ENCODE results near the gene SDR9C7.
"Not testable (repeated sequence)": the region's sequence is repeated elsewhere in the genome, so short reads cannot be mapped to it uniquely, and the experiment has no call there.

Gene SDR9C7

DNA sequence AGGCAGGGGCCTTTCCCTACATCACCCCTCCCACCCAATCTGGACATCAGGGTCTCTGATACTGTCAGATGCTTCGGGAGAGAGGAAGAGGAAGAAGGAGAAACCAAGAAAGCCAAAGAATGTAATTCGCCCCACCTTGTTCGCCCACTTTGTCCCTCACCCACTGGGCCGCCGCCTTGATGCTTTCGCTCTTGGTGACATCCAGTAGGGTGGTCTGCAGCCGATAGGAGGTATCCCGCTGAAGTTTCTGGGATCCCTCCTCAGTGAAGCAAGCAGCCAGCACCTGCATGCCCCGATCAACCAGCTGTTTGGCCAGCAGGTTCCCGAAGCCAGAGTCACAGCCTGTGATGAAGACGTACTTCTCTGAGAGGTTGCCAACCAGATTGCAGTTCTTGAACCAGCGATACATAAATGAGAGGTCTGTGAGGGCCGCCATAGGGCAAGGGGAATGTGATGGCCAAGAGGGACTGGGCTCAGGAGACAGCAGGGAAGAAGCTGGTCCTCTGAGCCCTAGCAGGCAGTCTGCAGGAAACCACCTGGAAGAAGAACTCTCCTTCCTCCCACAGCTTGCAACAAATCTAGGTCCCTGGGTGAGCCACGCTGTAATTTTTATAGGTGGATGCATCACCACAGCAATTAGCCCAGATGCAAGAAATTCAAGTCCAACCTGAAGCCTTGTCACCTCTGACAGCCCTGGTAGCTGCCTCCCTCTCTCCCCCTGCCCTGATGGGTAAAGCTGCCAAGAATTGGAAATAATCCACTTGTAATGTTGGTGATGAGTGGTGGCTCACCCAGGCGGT, at the start of gene SDR9C7:
SDR9C7 (minus strand) TSS at position 583 of the 800 bp plus-strand sequence; CDS start at position 436, 147 bp downstream.
- DNase-seq = no peak

DNA sequence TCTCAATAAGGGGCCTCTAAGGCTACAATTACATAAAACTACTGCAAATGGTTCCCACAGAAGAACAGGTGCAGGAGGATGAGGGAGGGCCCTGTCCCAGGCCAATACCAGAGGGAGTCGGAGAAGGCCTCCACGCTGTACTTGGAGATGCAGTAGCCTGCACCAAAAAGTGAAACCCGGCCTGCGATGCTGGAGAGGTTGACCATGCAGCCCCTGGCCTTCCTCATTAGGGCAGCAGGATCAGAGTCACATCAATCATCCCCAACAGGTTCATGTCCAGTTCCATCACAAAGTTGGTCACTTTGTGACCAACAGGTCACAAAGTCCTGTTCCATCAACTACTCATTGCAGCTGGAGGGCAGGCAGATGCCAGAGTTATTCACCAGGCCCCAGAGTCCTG, 49.2 kb upstream of the SDR9C7 start:
- DNase-seq = no peak

DNA sequence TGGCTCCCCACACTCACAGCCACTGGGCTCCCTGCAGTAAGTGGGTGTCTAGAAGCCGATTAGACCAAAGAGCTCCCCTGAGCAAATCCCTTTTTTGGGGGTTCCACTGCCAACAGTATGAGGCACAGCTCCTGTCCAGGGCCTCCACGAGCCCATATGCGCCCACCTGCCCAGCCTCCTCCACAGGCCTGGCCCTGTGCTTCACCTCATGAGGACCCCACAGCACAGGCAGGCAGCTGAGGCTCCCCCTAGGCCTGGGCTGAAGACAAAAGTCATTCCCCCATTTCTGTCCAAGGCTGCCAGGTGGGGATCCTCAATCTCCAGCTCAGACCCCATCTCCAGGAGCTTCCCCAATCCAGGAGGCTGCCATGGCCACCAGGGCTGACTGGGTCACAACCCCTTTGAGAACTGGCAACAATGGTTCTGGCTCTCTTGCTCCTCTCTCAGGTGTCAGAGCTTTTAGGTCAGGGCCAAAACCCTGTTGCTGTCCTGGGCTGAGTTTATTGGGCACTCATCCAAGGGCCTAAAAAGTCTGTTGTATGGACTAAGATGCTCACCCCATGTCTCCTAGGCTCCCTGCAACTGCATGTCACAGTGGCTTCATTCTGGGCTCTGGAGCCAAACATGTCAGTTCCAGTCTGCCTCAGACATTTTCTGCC, 48.5 kb upstream of the SDR9C7 start:
- DNase-seq = not testable (repeated sequence)

DNA sequence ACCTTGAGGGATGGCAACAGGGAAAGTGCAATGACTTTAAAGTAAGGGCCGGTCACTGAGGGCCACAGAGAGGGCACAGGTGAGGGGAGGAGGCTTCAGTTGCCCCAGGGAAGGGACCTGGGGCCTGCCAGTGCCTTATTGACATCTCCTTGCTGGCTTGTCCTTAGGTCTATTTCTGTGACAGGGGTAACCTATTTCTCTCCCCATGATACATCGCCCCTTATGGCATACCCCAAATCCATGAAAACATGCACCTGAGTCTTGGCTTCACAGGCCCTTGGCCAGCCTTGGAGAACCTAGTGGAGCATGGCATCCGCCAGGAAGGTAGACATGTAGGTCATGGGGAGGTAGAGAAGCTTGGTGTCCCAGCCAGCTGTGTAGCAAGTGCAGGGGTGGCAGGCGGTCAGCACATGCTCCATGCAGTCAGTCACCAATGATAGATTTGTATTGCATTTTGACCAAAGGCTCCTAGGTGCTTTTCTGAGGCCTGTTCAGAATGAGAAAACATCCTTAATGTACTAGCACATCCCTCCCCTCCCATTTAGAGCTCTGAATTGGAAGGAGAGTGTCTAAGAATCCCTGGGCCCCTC, 46.8 kb upstream of the SDR9C7 start:
- DNase-seq = no peak

DNA sequence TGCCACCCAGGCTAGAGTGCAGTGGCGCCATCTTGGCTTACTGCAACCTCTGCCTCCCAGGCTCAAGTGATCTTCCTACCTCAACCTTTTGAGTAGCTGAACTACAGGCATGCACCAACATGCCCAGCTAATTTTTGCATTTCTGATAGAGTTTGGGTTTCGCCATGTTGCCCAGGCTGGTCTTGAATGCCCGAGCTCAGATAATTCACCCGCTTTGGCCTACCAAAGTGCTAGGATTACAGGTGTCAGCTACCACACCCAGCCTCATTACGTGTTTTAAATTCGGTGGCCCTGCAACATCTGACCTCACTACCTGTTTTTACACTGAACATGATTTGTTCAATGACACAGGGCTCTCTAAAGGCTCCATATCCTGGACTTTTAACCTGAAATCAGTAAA, 46.1 kb upstream of the SDR9C7 start:
- no peak for DNase-seq

DNA sequence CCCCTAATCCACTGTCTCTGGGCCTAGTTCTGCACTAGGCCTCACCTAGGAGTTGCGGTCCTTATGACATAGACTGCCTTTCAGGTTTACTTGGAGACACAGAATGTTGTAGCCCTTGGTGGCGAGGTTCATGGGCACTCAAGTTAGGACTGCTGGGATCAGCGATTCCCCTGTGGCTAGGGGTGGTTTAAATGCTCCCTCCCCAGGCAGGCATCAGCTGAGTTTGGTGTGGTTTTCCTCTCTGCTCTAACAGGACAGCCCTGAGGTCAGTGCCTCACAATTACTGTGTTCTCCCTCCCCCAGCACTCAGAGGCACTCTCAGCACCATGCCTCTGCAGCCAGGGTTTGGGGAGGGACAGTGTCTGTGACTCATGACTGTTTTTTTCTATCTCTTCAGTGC, 45.4 kb upstream of the SDR9C7 start:
- no peak for DNase-seq

DNA sequence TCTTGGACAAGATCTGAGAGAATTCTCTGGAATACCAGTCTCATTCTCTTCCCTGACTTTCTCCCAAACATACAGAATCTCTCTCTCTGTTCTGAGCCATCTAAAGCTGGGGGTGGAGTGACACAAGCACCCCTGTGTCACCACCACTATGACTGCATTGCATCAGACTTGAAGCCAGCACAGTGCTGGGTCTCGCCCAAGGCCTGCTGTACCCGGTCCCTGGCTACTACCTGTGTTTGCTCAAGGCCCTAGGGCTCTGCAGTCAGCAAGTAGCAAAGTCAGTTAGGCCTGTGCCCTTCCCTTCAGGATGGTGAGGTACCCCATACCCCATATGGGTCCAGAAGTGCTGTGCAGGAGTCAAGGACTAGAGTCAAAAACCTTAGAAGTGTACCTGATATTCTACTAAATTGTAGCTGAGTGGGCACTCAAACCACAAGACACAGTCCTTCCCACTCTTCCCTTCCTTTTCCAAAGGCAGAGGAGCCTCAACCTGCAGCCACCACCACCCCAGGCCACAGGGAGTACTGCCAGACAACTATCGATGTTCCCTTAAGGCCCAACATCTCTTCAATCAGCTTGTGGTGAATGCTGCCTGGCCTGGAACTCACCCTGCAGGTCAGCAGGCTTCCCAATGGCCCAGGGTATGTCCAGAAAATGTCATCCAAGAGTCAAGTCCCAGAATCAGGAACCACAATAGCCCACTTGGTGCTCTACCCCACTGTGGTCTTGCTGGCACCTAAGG, 44.4 kb upstream of the SDR9C7 start:
- no peak for DNase-seq

DNA sequence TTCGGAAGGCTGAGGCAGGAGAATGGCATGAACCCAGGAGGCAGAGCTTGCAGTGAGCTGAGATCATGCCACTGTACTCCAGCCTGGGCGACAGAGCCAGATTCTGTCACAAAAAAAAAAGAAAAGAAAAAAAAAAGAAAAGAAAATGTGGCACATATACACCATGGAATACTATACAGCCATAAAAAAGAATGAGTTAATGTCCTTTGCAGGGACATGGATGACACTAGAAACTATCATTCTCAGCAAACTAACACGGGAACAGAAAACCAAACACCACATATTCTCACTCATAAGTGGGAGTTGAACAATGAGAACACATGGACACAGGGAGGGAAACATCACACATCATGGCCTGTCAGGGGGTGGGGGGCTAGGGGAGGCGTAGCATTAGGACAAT, 43.2 kb upstream of the SDR9C7 start:
- not testable (repeated sequence) for DNase-seq

DNA sequence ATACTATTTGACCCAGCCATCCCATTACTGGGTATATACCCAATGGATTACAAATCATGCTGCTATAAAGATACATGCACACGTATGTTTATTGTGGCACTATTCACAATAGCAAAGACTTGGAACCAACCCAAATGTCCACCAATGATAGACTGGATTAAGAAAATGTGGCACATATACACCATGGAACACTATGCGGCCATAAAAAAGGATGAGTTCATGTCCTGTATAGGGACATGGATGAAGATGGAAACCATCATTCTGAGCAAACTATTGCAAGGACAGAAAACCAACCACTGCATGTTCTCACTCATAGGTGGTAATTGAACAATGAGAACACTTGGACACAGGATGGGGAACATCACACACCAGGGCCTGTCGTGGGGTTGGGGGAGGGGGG, 40.0 kb upstream of the SDR9C7 start:
- DNase-seq = not testable (repeated sequence)

DNA sequence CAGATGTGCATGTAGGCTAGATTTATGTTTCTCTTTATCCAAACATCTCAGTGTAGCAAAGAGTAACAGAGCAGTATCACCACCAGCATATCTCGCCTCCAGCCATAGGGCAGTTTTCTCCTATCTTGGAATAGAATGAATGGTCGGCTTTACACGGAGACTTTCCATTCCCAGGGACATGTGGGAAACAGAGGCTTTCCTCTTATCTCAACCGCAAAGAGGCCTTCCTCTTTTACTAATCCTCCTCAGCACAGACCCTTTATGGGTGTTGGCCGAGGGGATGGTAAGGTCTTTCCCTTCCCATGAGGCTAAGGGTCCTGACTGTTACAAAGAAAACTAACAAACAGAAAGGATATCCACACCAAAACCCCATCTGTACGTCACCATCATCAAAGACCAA, 34.7 kb upstream of the SDR9C7 start:
- not testable (repeated sequence) for DNase-seq

DNA sequence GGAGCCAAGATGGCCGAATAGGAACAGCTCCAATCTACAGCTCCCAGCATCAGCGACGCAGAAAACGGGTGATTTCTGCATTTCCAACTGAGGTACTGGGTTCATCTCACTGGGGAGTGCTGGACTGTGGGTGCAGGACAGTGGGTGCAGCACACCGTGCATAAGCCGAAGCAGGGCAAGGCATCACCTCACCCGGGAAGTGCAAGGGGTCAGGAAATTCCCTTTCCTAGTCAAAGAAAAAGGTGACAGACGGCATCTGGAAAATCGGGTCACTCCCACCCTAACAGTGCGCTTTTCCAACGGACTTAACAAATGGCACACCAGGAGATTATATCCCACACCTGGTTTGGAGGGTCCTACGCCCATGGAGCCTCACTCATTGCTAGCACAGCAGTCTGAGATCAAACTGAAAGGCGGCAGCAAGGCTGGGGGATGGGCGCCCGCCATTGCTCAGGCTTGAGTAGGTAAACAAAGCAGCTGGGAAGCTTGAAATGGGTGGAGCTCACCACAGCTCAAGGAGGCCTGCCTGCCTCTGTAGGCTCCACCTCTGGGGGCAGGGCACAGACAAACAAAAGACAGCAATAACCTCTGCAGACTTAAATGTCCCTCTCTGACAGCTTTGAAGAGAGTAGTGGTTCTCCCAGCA, 31.9 kb upstream of the SDR9C7 start:
- not testable (repeated sequence) for DNase-seq

DNA sequence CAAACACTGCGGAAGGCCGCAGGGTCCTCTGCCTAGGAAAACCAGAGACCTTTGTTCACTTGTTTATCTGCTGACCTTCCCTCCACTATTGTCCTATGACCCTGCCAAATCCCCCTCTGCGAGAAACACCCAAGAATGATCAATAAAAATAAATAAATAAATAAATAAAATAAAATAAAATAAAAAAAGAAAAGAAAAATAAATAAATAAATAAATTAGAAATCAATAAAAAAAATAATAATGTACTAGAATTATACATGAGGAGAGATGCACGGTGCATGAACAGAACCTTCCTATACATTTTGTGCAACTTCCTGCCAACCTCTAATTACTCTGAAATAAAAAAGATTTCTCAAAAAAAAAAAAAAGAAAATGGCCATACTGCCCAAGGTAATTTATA, 30.9 kb upstream of the SDR9C7 start:
- not testable (repeated sequence) for DNase-seq

DNA sequence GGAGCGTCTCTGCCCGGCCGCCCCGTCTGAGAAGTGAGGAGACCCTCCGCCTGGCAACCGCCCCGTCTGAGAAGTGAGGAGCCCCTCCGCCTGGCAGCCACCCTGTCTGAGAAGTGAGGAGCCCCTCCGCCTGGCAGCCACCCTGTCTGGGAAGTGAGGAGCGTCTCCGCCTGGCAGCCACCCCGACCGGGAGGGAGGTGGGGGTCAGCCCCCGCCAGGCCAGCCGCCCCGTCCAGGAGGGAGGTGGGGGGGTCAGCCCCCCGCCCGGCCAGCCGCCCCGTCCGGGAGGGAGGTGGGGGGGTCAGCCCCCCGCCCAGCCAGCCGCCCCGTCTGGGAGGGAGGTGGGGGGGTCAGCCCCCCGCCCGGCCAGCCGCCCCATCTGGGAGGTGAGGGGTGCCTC, 29.3 kb upstream of the SDR9C7 start:
- not testable (repeated sequence) for DNase-seq

DNA sequence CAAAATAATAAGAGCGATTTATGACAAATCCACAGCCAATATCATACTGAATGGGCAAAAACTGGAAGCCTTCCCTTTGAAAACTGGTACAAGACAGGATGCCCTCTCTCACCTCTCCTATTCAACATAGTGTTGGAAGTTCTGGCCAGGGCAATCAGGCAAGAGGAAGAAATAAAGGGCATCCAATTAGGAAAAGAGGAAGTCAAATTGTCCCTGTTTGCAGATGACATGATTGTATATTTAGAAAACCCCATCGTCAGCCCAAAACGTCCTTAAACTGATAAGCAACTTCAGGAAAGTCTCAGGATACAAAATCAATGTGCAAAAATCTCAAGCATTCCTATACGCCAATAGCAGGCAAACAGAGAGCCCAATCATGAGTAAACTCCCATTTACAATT, 28.0 kb upstream of the SDR9C7 start:
- DNase-seq = not testable (repeated sequence)

DNA sequence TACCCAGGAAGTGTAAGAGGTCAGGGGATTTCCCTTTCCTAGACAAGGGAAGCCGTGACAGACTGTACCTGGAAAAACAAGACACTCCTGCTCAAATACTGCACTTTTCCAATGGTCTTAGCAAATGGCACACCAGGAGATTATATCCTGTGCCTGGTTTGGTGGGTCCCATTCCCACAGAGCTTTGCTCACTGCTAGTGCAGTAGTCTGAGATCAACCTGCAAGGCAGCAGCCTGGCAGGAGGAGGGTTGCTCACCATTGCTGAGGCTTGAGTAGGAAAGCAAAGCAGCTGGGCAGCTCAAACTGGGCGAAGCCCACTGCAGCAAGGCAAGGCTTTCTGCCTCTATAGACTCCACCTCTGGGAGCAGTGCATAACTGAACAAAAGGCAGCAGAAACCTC, 24.2 kb upstream of the SDR9C7 start:
- DNase-seq = no peak

DNA sequence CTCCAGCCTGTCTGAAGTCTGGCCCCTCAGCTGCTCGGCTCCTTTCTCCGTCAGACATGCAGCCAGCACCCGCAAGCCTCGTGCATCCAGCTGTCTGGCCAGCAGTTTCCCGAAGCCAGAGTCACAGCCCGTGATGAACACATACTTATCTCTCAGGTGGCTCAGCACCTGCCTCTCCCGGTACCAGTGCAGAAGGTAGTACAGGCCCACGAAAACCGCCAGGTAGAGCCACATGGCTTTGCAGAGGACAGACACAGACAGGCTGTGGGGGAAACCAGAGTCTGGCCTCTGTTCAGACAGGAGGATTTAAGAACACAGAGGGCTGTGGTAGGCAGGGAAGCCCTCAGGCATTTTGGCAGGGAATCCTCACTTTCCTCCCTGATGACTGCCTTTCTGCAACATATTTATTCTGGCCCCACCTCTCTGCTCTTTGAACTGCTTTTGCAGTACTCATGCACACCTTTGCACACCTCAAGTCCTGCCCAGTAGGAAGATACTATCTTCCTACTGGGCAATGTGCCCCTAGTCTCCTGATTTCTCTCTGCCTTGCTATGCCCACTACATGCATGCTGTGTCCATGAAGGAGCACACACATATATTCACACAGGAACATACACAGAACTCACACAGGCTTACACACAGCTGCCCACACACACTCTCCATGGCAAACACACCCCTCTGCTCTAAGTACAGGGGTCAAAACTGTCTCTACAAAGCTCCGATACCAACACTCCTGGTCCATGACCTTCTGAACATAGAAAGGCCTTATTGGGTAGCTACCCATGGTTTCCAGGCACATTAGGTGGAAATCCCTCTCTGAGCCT, 23.2 kb upstream of the SDR9C7 start, which contains the start of gene RDH16:
RDH16 (minus strand) TSS at position 380 of the 824 bp plus-strand sequence; CDS start at position 234, 146 bp downstream.
- DNase-seq = no peak

DNA sequence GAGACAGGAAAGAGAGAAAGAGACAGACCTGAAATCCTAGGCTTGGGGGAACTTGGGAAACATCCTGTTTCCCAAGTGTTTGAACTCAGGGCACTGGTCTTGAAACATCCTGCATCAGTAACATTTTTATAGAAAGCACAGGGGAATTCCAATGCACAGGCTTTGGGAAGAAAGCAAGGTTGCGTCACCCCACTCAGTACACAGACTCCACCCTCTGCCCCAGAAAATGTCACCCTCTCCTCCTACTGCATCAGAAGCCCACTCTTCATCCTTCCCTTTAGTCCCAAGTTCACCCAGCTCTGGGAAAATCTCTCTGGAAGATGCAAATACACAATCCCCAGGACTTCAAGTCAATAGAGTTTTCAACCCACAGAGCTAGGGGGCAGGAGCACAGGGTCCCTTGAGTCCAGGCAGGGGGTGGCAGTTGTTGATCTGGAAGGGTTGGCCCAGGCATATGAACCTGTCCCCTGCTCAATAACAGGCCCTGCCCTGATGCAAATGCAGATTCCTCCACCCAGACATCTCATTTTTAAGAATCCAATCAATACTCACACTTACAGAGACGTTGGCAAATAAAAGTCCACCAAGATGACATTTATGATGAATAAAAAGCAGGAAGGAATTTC, 21.5 kb upstream of the SDR9C7 start:
- DNase-seq = no peak

DNA sequence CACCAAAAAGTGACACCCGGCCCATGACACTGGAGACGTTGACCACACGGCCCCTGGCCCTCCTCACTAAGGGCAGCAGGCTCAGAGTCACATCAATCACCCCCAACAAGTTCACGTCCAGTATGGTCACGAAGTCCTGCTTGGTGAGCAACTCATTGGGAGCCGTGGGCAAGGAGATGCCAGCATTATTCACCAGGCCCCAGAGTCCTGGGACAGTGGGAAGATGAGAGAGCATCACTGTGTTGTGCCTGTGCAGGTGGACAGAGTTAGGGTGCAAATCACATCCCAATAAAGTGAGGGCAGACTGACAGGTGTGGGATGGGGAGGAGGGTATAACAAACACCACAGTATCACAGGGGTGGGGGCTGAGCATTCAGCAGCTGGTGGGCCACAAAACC, 20.7 kb upstream of the SDR9C7 start:
- no peak for DNase-seq

DNA sequence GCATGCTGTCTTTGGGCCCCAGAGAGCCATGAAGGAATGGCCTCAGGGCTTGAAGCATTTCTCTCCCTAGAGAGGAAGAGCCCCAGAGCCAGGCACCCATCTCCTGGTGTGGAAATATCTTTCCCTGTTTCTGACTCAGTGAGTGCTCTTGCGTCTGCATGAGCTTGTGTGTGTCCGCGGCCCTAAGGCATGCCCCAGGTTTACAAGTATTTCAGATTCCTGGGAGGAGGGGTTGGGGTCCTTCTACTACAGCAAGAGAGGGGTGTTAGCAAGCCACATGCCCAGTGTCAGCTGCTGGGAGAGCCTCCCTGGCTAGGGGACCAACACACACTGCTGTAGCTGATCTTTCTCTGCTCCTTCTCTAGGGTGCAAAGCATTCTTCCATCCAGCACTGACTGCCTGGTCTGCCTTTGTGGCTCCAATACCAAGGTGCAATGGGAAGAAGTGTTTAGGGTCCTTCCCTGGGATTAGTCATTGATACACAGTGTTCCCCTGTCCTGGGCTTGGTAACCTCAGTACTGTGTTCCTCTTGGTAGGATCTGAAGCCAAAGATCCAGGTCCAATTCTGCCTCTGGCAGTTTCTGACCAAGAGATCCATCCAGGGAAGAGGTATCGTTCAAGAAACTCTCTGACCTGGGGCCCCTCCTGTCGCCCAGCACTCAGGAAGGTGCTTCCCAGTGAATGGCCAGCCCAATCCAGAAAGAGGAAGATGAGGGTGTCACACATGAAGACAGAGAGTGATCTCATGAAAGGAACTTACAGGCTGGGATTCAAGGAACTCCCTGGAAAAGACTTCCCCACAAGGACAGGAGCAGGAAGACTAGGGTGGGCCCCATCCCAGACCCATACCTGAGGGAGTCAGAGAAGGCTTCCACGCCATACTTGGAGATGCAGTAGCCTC, 20.1 kb upstream of the SDR9C7 start:
- DNase-seq = no peak

DNA sequence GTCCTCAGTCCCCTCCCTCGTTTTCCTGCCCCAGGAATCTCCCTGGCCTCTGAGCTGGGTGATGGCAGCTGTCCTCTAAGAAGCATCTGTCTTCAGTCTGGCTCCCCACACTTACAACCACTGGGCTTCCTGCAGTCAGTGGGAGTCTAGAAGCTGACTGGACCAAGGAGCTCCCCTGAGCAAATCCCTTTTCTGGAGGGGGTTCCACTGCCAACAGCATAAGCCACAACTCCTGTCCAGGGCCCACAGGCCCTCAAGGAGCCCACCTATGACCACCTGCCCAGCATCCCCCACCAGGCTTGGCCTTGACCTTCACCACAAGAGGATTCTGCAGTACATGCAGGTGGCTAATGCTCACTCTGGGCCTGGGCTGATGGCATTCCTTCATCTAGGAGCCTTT, 19.1 kb upstream of the SDR9C7 start:
- DNase-seq = no peak

Measured in activated naive CD4-positive, alpha-beta T cell (primary cell).